DOHH2 (cell line): ENCODE results near the gene NELFB.

Experiments
- H3F3A ChIP-seq: fragments of 200-600 bp; sonication (generic), shearing (Covaris generic); 2 replicates; pipeline ENCODE4 v1.6.0; 2016; ENCODE audit warnings: antibody characterized with exemption, mild to moderate bottlenecking; ENCODE audit not compliant: control insufficient read depth, insufficient read depth
- H3K27ac ChIP-seq: fragments of 200-600 bp; sonication (generic); 2 replicates; pipeline ENCODE4 v1.5.1; 2014; ENCODE audit warnings: low read depth, mild to moderate bottlenecking, low read length, moderate library complexity
- H3K27me3 ChIP-seq: fragments of 200-600 bp; sonication (generic); 2 replicates; pipeline ENCODE4 v1.6.1; 2014; ENCODE audit warnings: mild to moderate bottlenecking, low read length, mixed read lengths; ENCODE audit not compliant: control insufficient read depth
- H3K36me3 ChIP-seq: fragments of 200-600 bp; sonication (generic); 2 replicates; pipeline ENCODE4 v1.6.1; 2014; ENCODE audit warnings: mild to moderate bottlenecking, low read length, moderate library complexity, mixed read lengths; ENCODE audit not compliant: control insufficient read depth
- H3K4me1 ChIP-seq: fragments of 200-600 bp; sonication (generic); 2 replicates; pipeline ENCODE4 v1.6.1; 2014; ENCODE audit warnings: mild to moderate bottlenecking, low read length, mixed read lengths; ENCODE audit not compliant: control insufficient read depth
- H3K4me2 ChIP-seq: fragments of 200-600 bp; sonication (generic); 2 replicates; pipeline ENCODE4 v1.6.0; 2014; ENCODE audit warnings: mild to moderate bottlenecking, low read length, moderate library complexity
- H3K4me3 ChIP-seq: fragments of 200-600 bp; sonication (generic); 2 replicates; pipeline ENCODE4 v1.5.1; 2014; ENCODE audit warnings: mild to moderate bottlenecking, low read length, mixed read lengths
- H3K79me2 ChIP-seq: fragments of 200-600 bp; sonication (generic); 2 replicates; pipeline ENCODE4 v1.6.1; 2014; ENCODE audit warnings: mild to moderate bottlenecking, low read length, mixed read lengths; ENCODE audit not compliant: control insufficient read depth
- H3K9me2 ChIP-seq: fragments of 200-600 bp; sonication (generic); replicated peaks from 2 replicates; pipeline ENCODE4 v1.6.1; 2014; ENCODE audit warnings: mild to moderate bottlenecking, low read length, mixed read lengths; ENCODE audit not compliant: control insufficient read depth
- H3K9me3 ChIP-seq: fragments of 200-600 bp; sonication (generic); 2 replicates; pipeline ENCODE4 v1.6.1; 2014; ENCODE audit warnings: antibody characterized with exemption, low read length, mixed read lengths; ENCODE audit not compliant: control insufficient read depth, insufficient read depth
- H4K20me1 ChIP-seq: fragments of 200-600 bp; sonication (generic); 2 replicates; pipeline ENCODE4 v1.6.0; 2014; ENCODE audit warnings: low read depth, mild to moderate bottlenecking, antibody characterized with exemption, low read length, moderate library complexity; ENCODE audit not compliant: control insufficient read depth, insufficient read depth
- EZH2phosphoT487 ChIP-seq: fragments of 200-600 bp; sonication (generic); IDR thresholded peaks from 2 replicates; pipeline ENCODE4 v1.6.1; 2017; ENCODE audit warnings: borderline replicate concordance, mild to moderate bottlenecking, antibody characterized with exemption, low read length, moderate library complexity, mixed read lengths
- TF ChIP-seq, protein P1 (sequence below): fragments of 200-600 bp; sonication (generic); IDR thresholded peaks from one replicate; pipeline ENCODE4 v1.5.1; 2014; ENCODE audit warnings: antibody characterized with exemption, mild to moderate bottlenecking, low read depth, low read length; ENCODE audit not compliant: poor library complexity, severe bottlenecking

Gene NELFB

DNA sequence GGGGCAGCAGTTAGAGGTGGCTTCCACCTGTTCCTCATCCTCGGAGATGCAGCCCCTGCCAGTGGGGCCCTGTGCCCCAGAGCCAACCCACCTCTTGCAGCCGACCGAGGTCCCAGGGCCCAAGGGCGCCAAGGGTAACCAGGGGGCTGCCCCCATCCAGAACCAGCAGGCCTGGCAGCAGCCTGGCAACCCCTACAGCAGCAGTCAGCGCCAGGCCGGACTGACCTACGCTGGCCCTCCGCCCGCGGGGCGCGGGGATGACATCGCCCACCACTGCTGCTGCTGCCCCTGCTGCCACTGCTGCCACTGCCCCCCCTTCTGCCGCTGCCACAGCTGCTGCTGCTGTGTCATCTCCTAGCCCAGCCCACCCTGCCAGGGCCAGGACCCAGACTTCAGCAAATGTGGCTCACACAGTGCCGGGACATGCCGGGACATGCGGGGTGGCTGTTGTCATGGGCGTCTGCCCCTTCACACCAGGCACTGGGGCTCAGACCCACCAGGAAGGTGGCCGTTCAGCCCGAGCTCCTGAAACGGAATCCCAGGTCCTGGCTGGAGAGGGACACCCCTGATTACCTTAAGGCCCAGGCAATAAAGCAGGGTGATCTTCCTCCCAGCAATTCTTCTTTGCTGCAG, 29.3 kb upstream of the NELFB start:
- peaks cover 6% of the 10 kb centered on the region for H3F3A ChIP-seq
- TF ChIP-seq EZH2phosphoT487 = no peak
- TF ChIP-seq, protein P1, sequence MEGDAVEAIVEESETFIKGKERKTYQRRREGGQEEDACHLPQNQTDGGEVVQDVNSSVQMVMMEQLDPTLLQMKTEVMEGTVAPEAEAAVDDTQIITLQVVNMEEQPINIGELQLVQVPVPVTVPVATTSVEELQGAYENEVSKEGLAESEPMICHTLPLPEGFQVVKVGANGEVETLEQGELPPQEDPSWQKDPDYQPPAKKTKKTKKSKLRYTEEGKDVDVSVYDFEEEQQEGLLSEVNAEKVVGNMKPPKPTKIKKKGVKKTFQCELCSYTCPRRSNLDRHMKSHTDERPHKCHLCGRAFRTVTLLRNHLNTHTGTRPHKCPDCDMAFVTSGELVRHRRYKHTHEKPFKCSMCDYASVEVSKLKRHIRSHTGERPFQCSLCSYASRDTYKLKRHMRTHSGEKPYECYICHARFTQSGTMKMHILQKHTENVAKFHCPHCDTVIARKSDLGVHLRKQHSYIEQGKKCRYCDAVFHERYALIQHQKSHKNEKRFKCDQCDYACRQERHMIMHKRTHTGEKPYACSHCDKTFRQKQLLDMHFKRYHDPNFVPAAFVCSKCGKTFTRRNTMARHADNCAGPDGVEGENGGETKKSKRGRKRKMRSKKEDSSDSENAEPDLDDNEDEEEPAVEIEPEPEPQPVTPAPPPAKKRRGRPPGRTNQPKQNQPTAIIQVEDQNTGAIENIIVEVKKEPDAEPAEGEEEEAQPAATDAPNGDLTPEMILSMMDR = no peak
- no peak overlapping the region for H3K4me2 ChIP-seq
- no peak overlapping the region for H3K27ac ChIP-seq
- H3K79me2 ChIP-seq = peaks cover 5% of the 10 kb centered on the region
- no peaks in the 10 kb centered on the region for H3K9me3 ChIP-seq
- no peaks in the 10 kb centered on the region for H3K9me2 ChIP-seq
- H3K4me1 ChIP-seq = peaks cover 35% of the 10 kb centered on the region
- H3K27me3 ChIP-seq = peaks cover 13% of the 10 kb centered on the region
- no peak overlapping the region for H3K4me3 ChIP-seq
- H3K36me3 ChIP-seq = no peaks in the 10 kb centered on the region
- no peaks in the 10 kb centered on the region for H4K20me1 ChIP-seq

DNA sequence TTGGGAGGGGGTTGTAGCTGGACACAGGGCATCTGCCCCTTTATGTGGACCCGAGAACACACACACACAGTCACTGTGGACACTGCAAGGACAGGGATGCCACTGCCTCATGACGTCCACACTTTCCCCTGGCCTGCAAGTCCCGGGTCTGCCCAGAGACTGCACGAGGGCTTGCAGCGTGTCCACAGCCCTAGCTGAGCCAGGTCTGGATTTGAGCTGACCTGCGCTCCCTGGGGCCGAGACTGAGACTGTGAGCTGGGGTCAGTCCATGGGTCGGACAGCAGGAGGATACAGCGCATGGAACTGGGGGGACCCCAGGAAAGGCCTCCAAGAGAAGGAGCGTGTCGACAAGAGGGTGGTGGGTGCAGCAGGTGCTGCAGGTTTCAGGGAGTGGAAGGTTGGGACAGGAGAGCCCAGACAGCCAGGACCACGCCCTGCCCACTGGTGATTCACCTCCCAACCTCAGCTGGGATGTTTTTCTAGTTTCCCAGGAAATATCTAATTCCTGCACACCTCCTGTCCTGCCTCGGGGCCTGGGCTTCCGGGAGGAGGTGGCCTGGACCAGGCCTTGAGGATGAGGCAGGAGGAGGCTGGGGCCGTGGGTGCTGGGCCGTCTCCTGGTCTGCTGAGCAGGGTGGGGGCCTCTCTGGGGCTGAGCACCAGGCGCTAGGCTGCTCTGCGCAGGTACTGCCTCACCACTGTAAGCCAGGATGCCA, 28.6 kb upstream of the NELFB start:
- peaks cover 5% of the 10 kb centered on the region for H3K79me2 ChIP-seq
- H3K4me3 ChIP-seq = no peak overlapping the region
- H4K20me1 ChIP-seq = no peaks in the 10 kb centered on the region
- H3K4me1 ChIP-seq = peaks cover 35% of the 10 kb centered on the region
- H3K27ac ChIP-seq = no peak overlapping the region
- no peaks in the 10 kb centered on the region for H3K9me2 ChIP-seq
- H3K36me3 ChIP-seq = no peaks in the 10 kb centered on the region
- peaks cover 13% of the 10 kb centered on the region for H3K27me3 ChIP-seq
- TF ChIP-seq EZH2phosphoT487 = no peak
- TF ChIP-seq, protein P1 = no peak
- no peaks in the 10 kb centered on the region for H3K9me3 ChIP-seq
- no peak overlapping the region for H3K4me2 ChIP-seq
- peaks cover 6% of the 10 kb centered on the region for H3F3A ChIP-seq

DNA sequence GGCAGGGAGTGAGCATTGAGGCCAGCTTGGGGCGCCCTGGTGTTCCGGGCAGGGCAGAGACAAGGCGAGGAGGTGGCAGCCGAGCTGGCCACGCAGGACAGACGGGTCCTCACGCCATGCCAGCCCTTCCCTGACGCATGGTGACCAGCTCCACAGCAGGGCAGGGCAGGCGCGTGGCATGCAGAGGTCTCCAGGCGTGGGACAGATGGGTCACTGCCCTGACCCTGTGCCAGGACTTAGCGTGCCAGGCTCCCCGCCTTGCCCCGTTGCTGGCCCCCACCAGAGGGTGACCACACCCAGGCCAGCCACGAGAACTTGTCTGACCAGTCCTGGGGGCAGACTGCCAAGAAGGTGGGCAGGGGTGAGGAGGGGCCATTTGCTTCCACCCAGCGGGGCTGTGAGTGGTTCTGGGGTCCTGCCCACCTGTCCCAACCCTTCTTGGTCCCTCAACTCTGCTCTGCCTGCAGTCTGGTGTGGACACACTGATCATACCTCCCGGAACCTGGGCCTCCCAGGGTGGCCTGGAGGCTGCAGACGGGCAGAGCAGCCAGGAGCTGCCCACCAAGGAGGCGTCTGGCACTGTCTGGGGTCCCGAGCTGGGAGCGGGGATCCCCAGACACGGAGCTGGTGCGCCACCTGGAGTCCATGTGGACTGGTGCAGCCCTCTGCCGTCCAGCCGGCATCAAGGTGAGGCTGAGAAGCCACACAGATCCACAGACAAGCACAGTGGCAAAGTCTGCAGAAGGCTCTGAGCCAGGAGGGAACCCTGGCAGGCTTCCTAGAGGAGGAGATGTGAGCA, 27.9 kb upstream of the NELFB start, which contains the start of gene RNF224:
TSS of gene RNF224 (plus strand) at position 449 of the 799 bp plus-strand sequence. CDS start 834 bp downstream, outside the sequence.
- Histone ChIP-seq H3K36me3 (no peaks in the 10 kb centered on the region), H3K79me2 (peaks cover 5% of the 10 kb centered on the region), H3K27ac (no peak within 1 kb of the TSS), H4K20me1 (no peaks in the 10 kb centered on the region), H3K27me3 (peaks cover 13% of the 10 kb centered on the region), H3K4me3 (no peak within 1 kb of the TSS), H3K4me1 (peaks cover 35% of the 10 kb centered on the region), H3K9me2 (no peaks in the 10 kb centered on the region), H3K4me2 (0 out of 2 replicates have a peak within 1 kb of the TSS, but pooled peaks have one; percentile 3), H3K9me3 (no peaks in the 10 kb centered on the region), H3F3A (peaks cover 6% of the 10 kb centered on the region)
- TF ChIP-seq EZH2phosphoT487 = no peak
- TF ChIP-seq, protein P1 = peak; percentile 98
